OCI-LY7 (cell line): Measurements from ENCODE around the gene RREB1. TPM values are rescaled to one million over a fixed set of nuclear protein-coding genes. Genes with fewer than 3 reads are reported as not detected.

Experiments
- BruUV-seq: library from RNA; stranded (reverse); fragments of 400-500 nt; replicated peaks from 2 replicates; lab custom pipeline; 2021; lab: Mats Ljungman, UMichigan
- CTCF ChIA-PET: fragments of 300-600 bp; sonication (Branson Sonifier 250); formaldehyde crosslinking; loops from one replicate; lab custom pipeline; 2022; ENCODE audit warnings: antibody characterized with exemption; ENCODE audit not compliant: unreplicated experiment; lab: Charles Lee
- POLR2A ChIA-PET: fragments of 300-600 bp; sonication (Branson Sonifier 250); formaldehyde crosslinking; loops from one replicate; lab custom pipeline; 2022; ENCODE audit warnings: antibody characterized with exemption; lab: Charles Lee
- DNase-seq: peaks from one replicate; pipeline ENCODE4 v3.0.0-alpha.2; 2015; ENCODE audit warnings: low spot score
- H2AFZ ChIP-seq: fragments of 200-600 bp; sonication (generic), shearing (Covaris generic); 2 replicates; pipeline ENCODE4 v1.6.1; 2014; ENCODE audit warnings: mild to moderate bottlenecking, antibody characterized with exemption, low read length, moderate library complexity
- H3K27ac ChIP-seq: fragments of 200-600 bp; sonication (generic); 2 replicates; pipeline ENCODE4 v1.5.1; 2014; ENCODE audit warnings: mixed run types, low read depth, mild to moderate bottlenecking, moderate library complexity, low read length, inconsistent platforms; ENCODE audit not compliant: poor library complexity, severe bottlenecking
- H3K36me3 ChIP-seq: fragments of 200-600 bp; sonication (generic); 2 replicates; pipeline ENCODE4 v1.6.1; 2014; ENCODE audit warnings: mild to moderate bottlenecking, antibody characterized with exemption, low read length, moderate library complexity, mixed read lengths; ENCODE audit not compliant: insufficient read depth
- H3K4me1 ChIP-seq: fragments of 200-600 bp; sonication (generic); 2 replicates; pipeline ENCODE4 v1.5.1; 2014; ENCODE audit warnings: mild to moderate bottlenecking, low read length; ENCODE audit not compliant: insufficient read depth, poor library complexity, severe bottlenecking
- H3K4me2 ChIP-seq: fragments of 200-600 bp; sonication (generic); 2 replicates; pipeline ENCODE4 v1.6.1; 2014; ENCODE audit warnings: mild to moderate bottlenecking, low read length
- H3K4me3 ChIP-seq: fragments of 200-600 bp; sonication (generic); 2 replicates; pipeline ENCODE4 v1.5.1; 2014; ENCODE audit warnings: mild to moderate bottlenecking, low read depth, low read length; ENCODE audit not compliant: poor library complexity, severe bottlenecking
- H3K79me2 ChIP-seq: fragments of 200-600 bp; sonication (generic); 2 replicates; pipeline ENCODE4 v1.6.1; 2016; ENCODE audit warnings: low read depth, mild to moderate bottlenecking, low read length, moderate library complexity, mixed read lengths; ENCODE audit not compliant: insufficient read depth
- H3K9me2 ChIP-seq: fragments of 200-600 bp; sonication (generic); 2 replicates; pipeline ENCODE4 v1.6.1; 2016; ENCODE audit warnings: mild to moderate bottlenecking, low read length, mixed read lengths; ENCODE audit not compliant: insufficient read depth
- H3K9me3 ChIP-seq: fragments of 200-600 bp; sonication (generic); 2 replicates; pipeline ENCODE4 v1.6.1; 2014; ENCODE audit warnings: mild to moderate bottlenecking, mixed run types, low read length, mixed read lengths
- H4K20me1 ChIP-seq: fragments of 200-600 bp; sonication (generic); 2 replicates; pipeline ENCODE4 v1.6.1; 2014; ENCODE audit warnings: mild to moderate bottlenecking, antibody characterized with exemption, low read length, moderate library complexity, mixed read lengths; ENCODE audit not compliant: insufficient read depth
- EZH2phosphoT487 ChIP-seq: fragments of 200-600 bp; sonication (generic); IDR thresholded peaks from 2 replicates; pipeline ENCODE4 v1.6.1; 2018; ENCODE audit warnings: low read depth, borderline replicate concordance, mild to moderate bottlenecking, mixed run types, antibody characterized with exemption, low read length, moderate library complexity, mixed read lengths
- intact Hi-C: fragments of 100-400 bp; cut with micrococcal nuclease; formaldehyde crosslinking; loops from one replicate; pipeline ENCODE4 v1.10.0; 2022; ENCODE audit not compliant: unreplicated experiment
- total RNA-seq, 2 experiments: library from RNA; depleted of rRNA in 1 of 2; stranded (reverse); fragments of >200 nt in 1 of 2; shearing (Covaris generic) in 1 of 2; gene quantifications; 2 replicates each; pipeline ENCODE4 v1.2.3, GENCODE V29; 2014 to 2022
- TF ChIP-seq, protein P1 (sequence below): fragments of 200-600 bp; sonication (generic); conservative IDR thresholded peaks from 2 replicates; pipeline ENCODE4 v1.5.1; 2014; ENCODE audit warnings: mild to moderate bottlenecking, antibody characterized with exemption, low read length, moderate library complexity, mixed read lengths

The RREB1 gene
- total RNA-seq, 2 experiments from 2014 or later, result 4.4 to 7.1 TPM

DNA sequence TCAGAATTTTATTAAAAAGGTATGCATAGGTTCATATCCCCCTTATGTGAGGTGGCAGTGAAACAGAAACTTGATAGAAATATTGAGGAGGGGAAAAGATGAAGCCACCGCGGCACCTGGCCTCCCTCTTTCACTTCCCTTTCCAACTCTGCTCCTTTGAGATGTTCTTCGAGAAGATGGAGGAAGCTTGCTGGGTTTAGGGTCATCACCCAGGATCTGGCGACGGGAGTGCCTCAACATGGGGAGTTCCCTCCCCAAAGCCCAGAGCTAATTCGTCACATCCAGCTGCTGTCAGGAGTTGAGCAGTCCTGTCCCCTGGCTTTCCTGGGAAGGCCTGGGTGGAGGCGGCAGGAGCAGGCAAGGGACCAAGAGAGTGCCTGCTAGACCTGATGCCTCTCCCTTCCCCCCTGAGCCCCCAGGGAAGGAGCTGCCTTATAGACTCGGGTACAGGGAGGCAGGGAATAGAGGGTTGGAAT lies 29.1 kb downstream of the RREB1 start:
- Histone ChIP-seq H3K9me3 (no peaks in the 10 kb centered on the region), H3K4me1 (peaks cover 34% of the 10 kb centered on the region), H2AFZ (no peak overlapping the region), H3K4me3 (peak overlapping the region; percentile 33), H3K9me2 (no peaks in the 10 kb centered on the region), H3K4me2 (peak overlapping the region; percentile 70), H3K27ac (peak overlapping the region; percentile 9), H3K79me2 (no peaks in the 10 kb centered on the region), H4K20me1 (peaks cover 38% of the 10 kb centered on the region; the same call in 1 of the 2 replicates), H3K36me3 (no peaks in the 10 kb centered on the region)
- TF ChIP-seq, protein P1, sequence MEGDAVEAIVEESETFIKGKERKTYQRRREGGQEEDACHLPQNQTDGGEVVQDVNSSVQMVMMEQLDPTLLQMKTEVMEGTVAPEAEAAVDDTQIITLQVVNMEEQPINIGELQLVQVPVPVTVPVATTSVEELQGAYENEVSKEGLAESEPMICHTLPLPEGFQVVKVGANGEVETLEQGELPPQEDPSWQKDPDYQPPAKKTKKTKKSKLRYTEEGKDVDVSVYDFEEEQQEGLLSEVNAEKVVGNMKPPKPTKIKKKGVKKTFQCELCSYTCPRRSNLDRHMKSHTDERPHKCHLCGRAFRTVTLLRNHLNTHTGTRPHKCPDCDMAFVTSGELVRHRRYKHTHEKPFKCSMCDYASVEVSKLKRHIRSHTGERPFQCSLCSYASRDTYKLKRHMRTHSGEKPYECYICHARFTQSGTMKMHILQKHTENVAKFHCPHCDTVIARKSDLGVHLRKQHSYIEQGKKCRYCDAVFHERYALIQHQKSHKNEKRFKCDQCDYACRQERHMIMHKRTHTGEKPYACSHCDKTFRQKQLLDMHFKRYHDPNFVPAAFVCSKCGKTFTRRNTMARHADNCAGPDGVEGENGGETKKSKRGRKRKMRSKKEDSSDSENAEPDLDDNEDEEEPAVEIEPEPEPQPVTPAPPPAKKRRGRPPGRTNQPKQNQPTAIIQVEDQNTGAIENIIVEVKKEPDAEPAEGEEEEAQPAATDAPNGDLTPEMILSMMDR, result no peak
- no peak for TF ChIP-seq EZH2phosphoT487
- intact Hi-C loops, result loop anchor here (2.0 kb wide), 1 partner anchor 102 kb away; no protein-coding TSS in a partner anchor
- no TSS peak for BruUV-seq
- CTCF ChIA-PET, result interaction anchor here (1.3 kb wide), 1 partner anchor 10 kb away, joined by 4 read pairs; no protein-coding TSS in a partner anchor
- peak; percentile 75 for DNase-seq
- POLR2A ChIA-PET, result interaction anchor here (0.6 to 1.7 kb wide), 4 partner anchors 10 to 547 kb away, joined by 3 to 10 read pairs (median 4); no protein-coding TSS in a partner anchor

DNA sequence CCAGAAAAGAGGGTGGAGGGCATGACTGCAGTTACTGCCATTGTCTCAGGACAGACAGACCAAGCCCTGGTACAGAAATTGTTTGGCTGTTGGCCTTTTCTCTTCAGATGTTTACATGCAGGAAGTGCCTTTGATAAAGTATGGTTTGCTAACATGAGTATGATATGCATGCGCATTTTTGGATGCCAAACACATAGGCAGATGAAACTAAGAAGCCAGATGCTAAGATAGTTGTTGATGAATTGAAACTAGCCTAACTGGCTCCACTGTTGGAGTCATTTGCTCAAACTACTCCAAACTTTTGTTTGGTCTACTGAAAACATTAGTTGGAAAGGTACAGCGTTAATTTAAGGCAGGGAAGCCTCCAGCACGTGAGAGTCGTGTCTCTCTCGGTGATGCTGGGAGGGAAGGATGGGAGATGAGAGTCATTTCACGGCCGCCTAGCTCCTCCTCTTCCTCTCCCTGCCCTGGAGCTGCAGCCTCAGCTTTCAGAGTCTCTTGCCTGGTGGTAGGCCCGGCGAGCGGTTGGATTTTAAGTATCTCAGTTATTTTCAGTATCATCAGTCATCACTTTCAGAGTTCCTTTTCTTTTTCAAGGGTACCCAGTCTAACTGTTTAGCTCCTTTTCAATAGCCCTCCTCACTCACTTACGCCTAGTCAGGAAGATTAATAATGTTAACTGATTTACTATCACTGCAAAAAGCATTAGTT lies 29.7 kb downstream of the RREB1 start:
- peaks cover 38% of the 10 kb centered on the region; the same call in 1 of the 2 replicates for H4K20me1 ChIP-seq
- CTCF ChIA-PET, result interaction anchor here (1.3 kb wide), 1 partner anchor 9 kb away, joined by 4 read pairs; no protein-coding TSS in a partner anchor
- H3K27ac ChIP-seq, result peak overlapping the region; percentile 2
- TF ChIP-seq EZH2phosphoT487, result no peak
- TF ChIP-seq, protein P1, result no peak
- H2AFZ ChIP-seq, result no peak overlapping the region
- H3K9me3 ChIP-seq, result no peaks in the 10 kb centered on the region
- no peaks in the 10 kb centered on the region for H3K79me2 ChIP-seq
- DNase-seq, result peak; percentile 30
- H3K4me3 ChIP-seq, result peak overlapping the region; percentile 33
- H3K4me2 ChIP-seq, result peak overlapping the region; percentile 70
- no TSS peak for BruUV-seq
- no peaks in the 10 kb centered on the region for H3K9me2 ChIP-seq
- POLR2A ChIA-PET, result interaction anchor here (0.6 to 1.7 kb wide), 7 partner anchors 9 to 548 kb away, joined by 3 to 10 read pairs (median 3); no protein-coding TSS in a partner anchor
- intact Hi-C loops, result loop anchor here (2.0 kb wide), 1 partner anchor 101 kb away; no protein-coding TSS in a partner anchor
- peaks cover 34% of the 10 kb centered on the region for H3K4me1 ChIP-seq
- H3K36me3 ChIP-seq, result no peaks in the 10 kb centered on the region
